Activated effector memory CD4-positive, alpha-beta T cell treated with anti-CD3 and anti-CD28 coated beads, Interleukin-2, amount 50 U/mL, for 16 hours (primary cell): Measurements from ENCODE around the gene PPIL6.
"Not testable (repeated sequence)": the region's sequence is repeated elsewhere in the genome, so short reads cannot be mapped to it uniquely, and the experiment has no call there.

ENCODE experiments used
- DNase-seq: peaks from one replicate; pipeline ENCODE4 v3.0.0-alpha.2; 2020

Gene PPIL6

GRCh38 chr6:109393157-109393885, 47.1 kb downstream of the PPIL6 start:
- no peak for DNase-seq

GRCh38 chr6:109389650-109390274, 50.7 kb downstream of the PPIL6 start:
- no peak for DNase-seq

GRCh38 chr6:109388265-109388664, 52.2 kb downstream of the PPIL6 start:
- DNase-seq, result no peak

- no peak for DNase-seq
These were observed 56.9 kb downstream of the PPIL6 start for GRCh38 chr6:109383438-109383940.

GRCh38 chr6:109382576-109383437, 57.6 kb downstream of the PPIL6 start:
- DNase-seq, result peak; percentile 97

- peak; percentile 98 for DNase-seq
These were observed 58.5 kb downstream of the PPIL6 start, which contains the start of gene CD164 for GRCh38 chr6:109381747-109382575. TSS of gene CD164 (minus strand) at chr6:109382467. CDS start at chr6:109382378, 89 bp downstream.

GRCh38 chr6:109381061-109381746, 59.2 kb downstream of the PPIL6 start:
- DNase-seq, result peak; percentile 68

- DNase-seq, result no peak
These were observed 60.7 kb downstream of the PPIL6 start for GRCh38 chr6:109379711-109380110.

- DNase-seq, result no peak
These were observed 62.7 kb downstream of the PPIL6 start for GRCh38 chr6:109377717-109378116.

- no peak for DNase-seq
These were observed 66.0 kb downstream of the PPIL6 start for GRCh38 chr6:109374326-109374892.

- DNase-seq, result no peak
These were observed 66.7 kb downstream of the PPIL6 start for GRCh38 chr6:109373762-109374161.

- DNase-seq, result no peak
These were observed 67.1 kb downstream of the PPIL6 start for GRCh38 chr6:109373331-109373730.

- no peak for DNase-seq
These were observed 68.3 kb downstream of the PPIL6 start for GRCh38 chr6:109372130-109372529.

GRCh38 chr6:109370792-109371191, 69.6 kb downstream of the PPIL6 start:
- no peak for DNase-seq

- no peak for DNase-seq
These were observed 70.1 kb downstream of the PPIL6 start for GRCh38 chr6:109370336-109370735.

GRCh38 chr6:109369728-109370127, 70.7 kb downstream of the PPIL6 start:
- no peak for DNase-seq

GRCh38 chr6:109364382-109365078, 75.9 kb downstream of the PPIL6 start:
- DNase-seq, result not testable (repeated sequence)

- no peak for DNase-seq
These were observed 76.7 kb downstream of the PPIL6 start for GRCh38 chr6:109363753-109364152.

- DNase-seq, result no peak
These were observed 78.1 kb downstream of the PPIL6 start for GRCh38 chr6:109362102-109362884.

- no peak for DNase-seq
These were observed 79.6 kb downstream of the PPIL6 start for GRCh38 chr6:109360791-109361190.
